Activated CD4-positive, CD25-positive, alpha-beta regulatory T cell treated with anti-CD3 and anti-CD28 coated beads, Interleukin-2, amount 50 U/mL, for 16 hours (primary cell): ENCODE results near the gene EFCAB6.

Experiments used
- DNase-seq: peaks from one replicate; pipeline ENCODE4 v3.0.0-alpha.2; 2020; ENCODE audit warnings: low read depth, low spot score

Gene EFCAB6

GRCh38 chr22:43533156-43533530 lies 279.0 kb downstream of the EFCAB6 start:
- no peak for DNase-seq

GRCh38 chr22:43532301-43533155 lies 279.6 kb downstream of the EFCAB6 start:
- DNase-seq = no peak

- DNase-seq = no peak
These were observed 280.5 kb downstream of the EFCAB6 start for GRCh38 chr22:43531651-43532050.

GRCh38 chr22:43530349-43531201 lies 281.5 kb downstream of the EFCAB6 start:
- no peak for DNase-seq

GRCh38 chr22:43529934-43530333 lies 282.2 kb downstream of the EFCAB6 start:
- DNase-seq = no peak

GRCh38 chr22:43529461-43529860 lies 282.6 kb downstream of the EFCAB6 start:
- DNase-seq = no peak

GRCh38 chr22:43528601-43529360 lies 283.3 kb downstream of the EFCAB6 start:
- no peak for DNase-seq

GRCh38 chr22:43526946-43527345 lies 285.2 kb downstream of the EFCAB6 start:
- no peak for DNase-seq

- DNase-seq = no peak
These were observed 285.9 kb downstream of the EFCAB6 start for GRCh38 chr22:43526117-43526655.

GRCh38 chr22:43521716-43522115 lies 290.4 kb downstream of the EFCAB6 start:
- DNase-seq = no peak

- no peak for DNase-seq
These were observed 291.5 kb downstream of the EFCAB6 start for GRCh38 chr22:43520632-43521039.

- no peak for DNase-seq
These were observed 295.0 kb downstream of the EFCAB6 start for GRCh38 chr22:43516996-43517635.

- DNase-seq = no peak
These were observed 295.7 kb downstream of the EFCAB6 start for GRCh38 chr22:43516386-43516785.

GRCh38 chr22:43515902-43516301 lies 296.2 kb downstream of the EFCAB6 start:
- no peak for DNase-seq

- no peak for DNase-seq
These were observed 296.7 kb downstream of the EFCAB6 start for GRCh38 chr22:43515411-43515810.

- DNase-seq = no peak
These were observed 297.5 kb downstream of the EFCAB6 start for GRCh38 chr22:43514476-43515157.

- DNase-seq = no peak
These were observed 299.8 kb downstream of the EFCAB6 start for GRCh38 chr22:43512279-43512678.

GRCh38 chr22:43511276-43511910 lies 300.7 kb downstream of the EFCAB6 start:
- DNase-seq = no peak

GRCh38 chr22:43510281-43511070 lies 301.6 kb downstream of the EFCAB6 start:
- DNase-seq = no peak
